OCI-LY3 (cell line): ENCODE data around the gene KCNMA1.

ENCODE experiments used
- EZH2phosphoT487 ChIP-seq: fragments of 200-600 bp; shearing (Covaris generic); IDR thresholded peaks from 2 replicates; pipeline ENCODE4 v1.6.1; 2018; ENCODE audit warnings: antibody characterized with exemption, mixed run types, low read depth
- TF ChIP-seq, protein P1 (sequence below): fragments of 200-600, 300-600 bp; sonication (generic); IDR thresholded peaks from 2 replicates; pipeline ENCODE4 v1.5.1; 2014; ENCODE audit warnings: antibody characterized with exemption, low read length, low read depth

DNA sequence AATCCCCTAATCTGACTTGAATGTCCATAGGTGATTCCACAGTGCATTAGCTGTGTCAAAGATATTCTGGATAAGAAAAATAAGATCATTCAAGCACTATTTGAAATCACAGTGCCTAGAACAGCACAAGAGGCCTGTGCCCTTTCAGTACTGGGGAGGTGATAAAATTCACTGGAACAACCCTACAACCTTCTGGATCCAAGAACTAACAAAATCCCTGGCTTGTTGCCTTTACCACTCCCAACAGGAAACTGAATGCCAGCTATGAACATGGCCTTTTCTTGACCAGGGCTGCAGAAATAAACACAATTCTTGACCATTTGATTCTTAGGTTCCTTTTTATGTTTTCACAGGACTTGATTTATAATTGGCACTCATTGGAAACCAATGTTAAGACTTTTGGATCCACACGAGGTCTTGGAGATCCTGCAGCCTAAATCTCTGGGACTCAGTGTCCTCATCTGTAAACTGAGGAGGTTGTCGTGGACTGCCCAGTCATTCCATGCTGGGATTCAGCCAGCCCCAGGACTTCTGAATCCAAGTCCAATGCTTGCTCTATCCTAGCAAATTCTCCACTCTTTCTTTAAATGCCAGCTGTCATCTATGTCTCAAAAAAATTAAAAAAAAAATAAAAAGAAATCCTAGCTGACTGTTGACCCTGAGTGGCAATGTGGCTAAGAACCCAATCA lies 624.7 kb downstream of the KCNMA1 start:
- no peak for TF ChIP-seq EZH2phosphoT487
- TF ChIP-seq, protein P1, sequence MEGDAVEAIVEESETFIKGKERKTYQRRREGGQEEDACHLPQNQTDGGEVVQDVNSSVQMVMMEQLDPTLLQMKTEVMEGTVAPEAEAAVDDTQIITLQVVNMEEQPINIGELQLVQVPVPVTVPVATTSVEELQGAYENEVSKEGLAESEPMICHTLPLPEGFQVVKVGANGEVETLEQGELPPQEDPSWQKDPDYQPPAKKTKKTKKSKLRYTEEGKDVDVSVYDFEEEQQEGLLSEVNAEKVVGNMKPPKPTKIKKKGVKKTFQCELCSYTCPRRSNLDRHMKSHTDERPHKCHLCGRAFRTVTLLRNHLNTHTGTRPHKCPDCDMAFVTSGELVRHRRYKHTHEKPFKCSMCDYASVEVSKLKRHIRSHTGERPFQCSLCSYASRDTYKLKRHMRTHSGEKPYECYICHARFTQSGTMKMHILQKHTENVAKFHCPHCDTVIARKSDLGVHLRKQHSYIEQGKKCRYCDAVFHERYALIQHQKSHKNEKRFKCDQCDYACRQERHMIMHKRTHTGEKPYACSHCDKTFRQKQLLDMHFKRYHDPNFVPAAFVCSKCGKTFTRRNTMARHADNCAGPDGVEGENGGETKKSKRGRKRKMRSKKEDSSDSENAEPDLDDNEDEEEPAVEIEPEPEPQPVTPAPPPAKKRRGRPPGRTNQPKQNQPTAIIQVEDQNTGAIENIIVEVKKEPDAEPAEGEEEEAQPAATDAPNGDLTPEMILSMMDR, result no peak
